Adipose tissue (tissue), 3 donors: ENCODE data around the gene AGBL4. TPM values are rescaled to one million over a fixed set of nuclear protein-coding genes. Genes with fewer than 3 reads are reported as not detected.
"Not testable (repeated sequence)": the region's sequence is repeated elsewhere in the genome, so short reads cannot be mapped to it uniquely, and the experiment has no call there.

Experiments
- H3K27ac ChIP-seq: one replicate; pipeline ENCODE4 v1.5.1; 2013; ENCODE audit warnings: low read depth, low read length
- WGBS, 3 donors: extraction: QIAGEN DNeasy Blood & Tissue Kit; methylation state at CpG; one replicate each; pipeline ENCODE4 v1.1.7; 2013; 5-methylcytosine and 5-hydroxymethylcytosine counted together
- polyA plus RNA-seq, 3 donors: library from polyadenylated mRNA; stranded (reverse); fragments of 200-250 nt; gene quantifications; one replicate each; pipeline ENCODE4 v1.2.3, GENCODE V29; 2013
- donor health status: healthy with polysubstance abuse.
- donor health status: Bipolar disorder and iron deficiency.
- donor health status: healthy.

AGBL4 gene
- polyA plus RNA-seq: under 1 TPM in 2 of 3 donors, not detected in 1; 0.06 to 0.51 TPM

GRCh38 chr1:50023292-50024159 is at the start of gene AGBL4:
TSS of gene AGBL4 (minus strand) at chr1:50023954.
- H3K27ac ChIP-seq: no peak within 1 kb of the TSS
- WGBS, 3 donors: 5 to 12% (median 10%) methylated on average over 39 to 56 of the region's 56 CpGs

- no peak overlapping the region for H3K27ac ChIP-seq
- 41 to 68% (median 45%) methylated on average over 1 of the region's 1 CpG for WGBS, 3 donors
Observed at GRCh38 chr1:50066806-50067205, 43.1 kb upstream of the AGBL4 start.

- WGBS, 3 donors: 51 to 77% (median 73%) methylated on average over 3 of the region's 3 CpGs
- no peak overlapping the region for H3K27ac ChIP-seq
Observed at GRCh38 chr1:50060279-50060678, 36.5 kb upstream of the AGBL4 start.

GRCh38 chr1:50048791-50049190 is 25.0 kb upstream of the AGBL4 start:
- no peak overlapping the region for H3K27ac ChIP-seq
- WGBS, 3 donors: 36 to 65% (median 64%) methylated on average over 2 of the region's 2 CpGs

GRCh38 chr1:50047916-50048694 is 24.4 kb upstream of the AGBL4 start:
- no peak overlapping the region for H3K27ac ChIP-seq
- 2 to 5% (median 4%) methylated on average over 69 to 72 of the region's 72 CpGs for WGBS, 3 donors

GRCh38 chr1:50038237-50038809 is 14.6 kb upstream of the AGBL4 start:
- 35 to 49% (median 40%) methylated on average over 5 of the region's 5 CpGs for WGBS, 3 donors

GRCh38 chr1:50027794-50028193 is 4.0 kb upstream of the AGBL4 start:
- 56 to 72% (median 67%) methylated on average over 1 of the region's 1 CpG for WGBS, 3 donors
- no peak overlapping the region for H3K27ac ChIP-seq

More at GRCh38 chr1:50038237-50038809, 14.6 kb upstream of the AGBL4 start:
- H3K27ac ChIP-seq: no peak overlapping the region

- WGBS, 3 donors: 16 to 35% (median 18%) methylated on average over 1 of the region's 1 CpG
Observed at GRCh38 chr1:49995734-49996133, 28.0 kb downstream of the AGBL4 start.

GRCh38 chr1:49971088-49971487 is 52.7 kb downstream of the AGBL4 start:
- WGBS, 3 donors: 71 to 78% (median 75%) methylated on average over 2 of the region's 2 CpGs
- no peak overlapping the region for H3K27ac ChIP-seq

More at GRCh38 chr1:49995734-49996133, 28.0 kb downstream of the AGBL4 start:
- no peak overlapping the region for H3K27ac ChIP-seq

- WGBS, 3 donors: 61 to 65% (median 64%) methylated on average over 3 of the region's 3 CpGs
- no peak overlapping the region for H3K27ac ChIP-seq
Observed at GRCh38 chr1:49951385-49951784, 72.4 kb downstream of the AGBL4 start.

GRCh38 chr1:49915301-49915700 is 108.5 kb downstream of the AGBL4 start:
- not testable (repeated sequence) for H3K27ac ChIP-seq
- WGBS, 3 donors: 83 to 91% (median 86%) methylated on average over 11 of the region's 11 CpGs

- no peak overlapping the region for H3K27ac ChIP-seq
- 69 to 81% (median 72%) methylated on average over 3 of the region's 3 CpGs for whole genome bisulfite sequencing, 3 donors
Observed at GRCh38 chr1:49906365-49906764, 117.4 kb downstream of the AGBL4 start.

- WGBS, 3 donors: 91 to 93% (median 92%) methylated on average over 4 of the region's 4 CpGs
- H3K27ac ChIP-seq: no peak overlapping the region
Observed at GRCh38 chr1:49864581-49864980, 159.2 kb downstream of the AGBL4 start.

GRCh38 chr1:49854741-49855140 is 169.0 kb downstream of the AGBL4 start:
- H3K27ac ChIP-seq: no peak overlapping the region

- no peak overlapping the region for H3K27ac ChIP-seq
- WGBS, 3 donors: 85 to 95% (median 90%) methylated on average over 2 of the region's 2 CpGs
Observed at GRCh38 chr1:49842596-49842995, 181.2 kb downstream of the AGBL4 start.

GRCh38 chr1:49841767-49842166 is 182.0 kb downstream of the AGBL4 start:
- H3K27ac ChIP-seq: no peak overlapping the region
- WGBS, 3 donors: 91 to 92% (median 91%) methylated on average over 13 of the region's 13 CpGs

GRCh38 chr1:49824261-49824660 is 199.5 kb downstream of the AGBL4 start:
- H3K27ac ChIP-seq: no peak overlapping the region
- WGBS, 3 donors: 19 to 22% (median 22%) methylated on average over 1 of the region's 1 CpG

- H3K27ac ChIP-seq: no peak overlapping the region
- 24 to 78% (median 65%) methylated on average over 2 of the region's 2 CpGs for WGBS, 3 donors
Observed at GRCh38 chr1:49817681-49818080, 206.1 kb downstream of the AGBL4 start.

- not testable (repeated sequence) for H3K27ac ChIP-seq
Observed at GRCh38 chr1:49787013-49787412, 236.7 kb downstream of the AGBL4 start.

More at GRCh38 chr1:49787013-49787412, 236.7 kb downstream of the AGBL4 start:
- 89 to 91% (median 90%) methylated on average over 17 of the region's 17 CpGs for WGBS, 3 donors
